HG03575 (cell line): Measurements from ENCODE around the gene CFHR3.
A peak's percentile ranks its signal among the peaks of the same experiment; 100 is the strongest.

ENCODE experiments used
- ATAC-seq: cut with Tn5 transposase; IDR thresholded peaks from one replicate; pipeline ENCODE4 v1.9.1; 2021; ENCODE audit not compliant: unreplicated experiment, insufficient number of reproducible peaks, low FRiP score; ENCODE audit errors: extremely low read depth

The CFHR3 gene

GRCh38 chr1:196827860-196828259 is 53.2 kb downstream of the CFHR3 start:
- ATAC-seq, result peak; percentile 86
